ENCODE data around the gene SPATS2L.

The SPATS2L gene

GRCh38 chr2:200454927-200455801, 148.7 kb downstream of the SPATS2L start:
- no peak overlapping the region for H3K4me3 ChIP-seq (ENCODE audit: insufficient read depth, low read depth, low read length)

DNA sequence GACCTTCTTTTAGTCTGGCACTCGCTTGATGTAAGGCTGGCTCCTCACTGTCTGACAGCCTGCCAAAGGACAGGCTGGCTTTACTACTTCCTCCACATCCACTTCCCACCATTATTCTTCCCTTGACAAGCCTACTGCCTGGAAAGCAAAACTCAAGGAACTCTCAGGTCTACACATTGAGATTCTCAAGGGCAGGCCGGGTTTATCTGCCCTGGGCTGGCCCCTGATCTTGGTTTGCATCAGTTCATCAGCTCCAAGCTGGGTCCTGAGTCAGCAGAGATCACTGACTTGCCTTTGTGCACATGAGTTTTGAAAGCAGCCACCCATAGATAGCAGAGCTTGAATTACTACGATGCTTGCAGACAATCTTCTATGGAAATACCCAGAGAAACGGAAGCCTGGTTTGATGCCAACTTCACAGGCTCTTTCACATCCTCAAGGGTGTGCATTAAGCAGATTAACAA, 149.5 kb downstream of the SPATS2L start:
- Histone ChIP-seq H3K27me3 (ENCODE audit: control insufficient read depth, insufficient read depth, low read length, poor library complexity, severe bottlenecking) (no peaks in the 10 kb centered on the region), H3K4me3 (ENCODE audit: insufficient read depth, low read depth, low read length) (no peak overlapping the region), H3K27ac (ENCODE audit: insufficient read depth, low read depth, low read length, poor library complexity, severe bottlenecking) (no peak overlapping the region), H3K36me3 (ENCODE audit: control insufficient read depth, insufficient read depth, low read length) (no peaks in the 10 kb centered on the region), H3K4me1 (ENCODE audit: control insufficient read depth, insufficient read depth, low read length) (no peaks in the 10 kb centered on the region), H3K9me3 (ENCODE audit: control insufficient read depth, low read length) (no peaks in the 10 kb centered on the region)
- WGBS, 2 experiments: 92 to 97% methylated on average over 4 of the region's 4 CpGs

More at GRCh38 chr2:200454927-200455801, 148.7 kb downstream of the SPATS2L start:
- Histone ChIP-seq H3K27ac (ENCODE audit: insufficient read depth, low read depth, low read length, poor library complexity, severe bottlenecking) (no peak overlapping the region), H3K4me1 (ENCODE audit: control insufficient read depth, insufficient read depth, low read length) (no peaks in the 10 kb centered on the region), H3K9me3 (ENCODE audit: control insufficient read depth, low read length) (no peaks in the 10 kb centered on the region), H3K36me3 (ENCODE audit: control insufficient read depth, insufficient read depth, low read length) (no peaks in the 10 kb centered on the region), H3K27me3 (ENCODE audit: control insufficient read depth, insufficient read depth, low read length, poor library complexity, severe bottlenecking) (no peaks in the 10 kb centered on the region)
- 89 to 93% methylated on average over 4 of the region's 4 CpGs for WGBS, 2 experiments

- Histone ChIP-seq H3K4me1 (ENCODE audit: control insufficient read depth, insufficient read depth, low read length) (no peaks in the 10 kb centered on the region), H3K27me3 (ENCODE audit: control insufficient read depth, insufficient read depth, low read length, poor library complexity, severe bottlenecking) (no peaks in the 10 kb centered on the region), H3K9me3 (ENCODE audit: control insufficient read depth, low read length) (no peaks in the 10 kb centered on the region), H3K4me3 (ENCODE audit: insufficient read depth, low read depth, low read length) (no peak overlapping the region), H3K36me3 (ENCODE audit: control insufficient read depth, insufficient read depth, low read length) (no peaks in the 10 kb centered on the region), H3K27ac (ENCODE audit: insufficient read depth, low read depth, low read length, poor library complexity, severe bottlenecking) (no peak overlapping the region)
- WGBS, 2 experiments: 88 to 100% methylated on average over 2 of the region's 2 CpGs
Measured at GRCh38 chr2:200456567-200456966, 150.1 kb downstream of the SPATS2L start.

GRCh38 chr2:200459101-200459500, 152.6 kb downstream of the SPATS2L start:
- no peaks in the 10 kb centered on the region for H3K36me3 ChIP-seq (ENCODE audit: control insufficient read depth, insufficient read depth, low read length)

DNA sequence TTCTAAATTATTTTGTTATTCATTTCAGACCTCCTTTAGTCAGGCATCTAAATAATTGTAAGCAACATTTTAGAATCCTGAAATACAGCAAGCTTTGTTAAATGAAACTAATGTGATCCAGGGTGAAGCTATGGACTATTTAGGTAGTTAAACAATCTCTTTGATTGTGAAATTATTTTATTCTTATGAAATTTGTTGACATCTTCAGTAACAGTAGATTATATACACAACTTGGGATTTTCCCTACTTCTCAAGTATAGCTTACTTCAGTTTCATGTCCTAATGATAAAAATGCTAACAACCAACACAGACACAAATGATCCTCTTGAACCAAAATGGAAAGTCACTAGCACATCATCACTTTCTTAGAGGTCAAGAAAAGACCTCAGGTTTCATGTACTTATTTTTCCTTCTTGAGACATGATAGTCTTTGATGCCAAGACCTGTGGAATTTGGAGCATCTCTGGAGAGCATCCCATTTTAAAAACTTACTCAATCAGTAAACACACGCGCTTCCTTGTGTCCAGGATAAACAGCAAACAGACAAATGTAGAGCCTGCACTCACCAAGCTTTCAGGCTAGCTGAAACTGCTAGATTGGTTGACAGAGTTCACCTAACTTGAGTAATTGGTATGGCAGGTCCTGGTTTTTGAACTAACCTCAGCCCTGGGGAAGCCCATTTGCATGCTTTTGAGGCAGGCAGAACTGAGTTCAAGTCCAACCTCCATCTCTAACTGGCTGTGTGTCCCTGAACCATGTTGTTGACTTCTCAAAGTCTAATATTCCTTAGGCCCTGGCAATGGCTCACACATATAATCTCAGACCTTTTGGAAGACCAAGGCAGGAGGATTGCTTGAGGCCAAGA, 155.6 kb downstream of the SPATS2L start:
- no peak overlapping the region for H3K4me3 ChIP-seq (ENCODE audit: insufficient read depth, low read depth, low read length)
- H3K36me3 ChIP-seq (ENCODE audit: control insufficient read depth, insufficient read depth, low read length): no peaks in the 10 kb centered on the region
- H3K9me3 ChIP-seq (ENCODE audit: control insufficient read depth, low read length): no peaks in the 10 kb centered on the region
- H3K27me3 ChIP-seq (ENCODE audit: control insufficient read depth, insufficient read depth, low read length, poor library complexity, severe bottlenecking): no peaks in the 10 kb centered on the region
- H3K4me1 ChIP-seq (ENCODE audit: control insufficient read depth, insufficient read depth, low read length): no peaks in the 10 kb centered on the region
- H3K27ac ChIP-seq (ENCODE audit: insufficient read depth, low read depth, low read length, poor library complexity, severe bottlenecking): no peak overlapping the region
- WGBS, 2 experiments: 94 to 100% methylated on average over 2 of the region's 2 CpGs

More at GRCh38 chr2:200459101-200459500, 152.6 kb downstream of the SPATS2L start:
- no peaks in the 10 kb centered on the region for H3K9me3 ChIP-seq (ENCODE audit: control insufficient read depth, low read length)
- no peaks in the 10 kb centered on the region for H3K27me3 ChIP-seq (ENCODE audit: control insufficient read depth, insufficient read depth, low read length, poor library complexity, severe bottlenecking)
- no peak overlapping the region for H3K27ac ChIP-seq (ENCODE audit: insufficient read depth, low read depth, low read length, poor library complexity, severe bottlenecking)
- 96 to 98% methylated on average over 3 of the region's 3 CpGs for WGBS, 2 experiments
- H3K4me3 ChIP-seq (ENCODE audit: insufficient read depth, low read depth, low read length): no peak overlapping the region
- H3K4me1 ChIP-seq (ENCODE audit: control insufficient read depth, insufficient read depth, low read length): no peaks in the 10 kb centered on the region

GRCh38 chr2:200463452-200463851, 157.0 kb downstream of the SPATS2L start:
- no peaks in the 10 kb centered on the region for H3K36me3 ChIP-seq (ENCODE audit: control insufficient read depth, insufficient read depth, low read length)
- no peak overlapping the region for H3K4me3 ChIP-seq (ENCODE audit: insufficient read depth, low read depth, low read length)
- no peak overlapping the region for H3K27ac ChIP-seq (ENCODE audit: insufficient read depth, low read depth, low read length, poor library complexity, severe bottlenecking)
- no peaks in the 10 kb centered on the region for H3K9me3 ChIP-seq (ENCODE audit: control insufficient read depth, low read length)
- WGBS, 2 experiments: 79% methylated on average over 2 of the region's 2 CpGs; no CpG with 5 or more reads in 1 of the 2 experiments
- H3K27me3 ChIP-seq (ENCODE audit: control insufficient read depth, insufficient read depth, low read length, poor library complexity, severe bottlenecking): no peaks in the 10 kb centered on the region
- H3K4me1 ChIP-seq (ENCODE audit: control insufficient read depth, insufficient read depth, low read length): no peaks in the 10 kb centered on the region

- H3K27me3 ChIP-seq (ENCODE audit: control insufficient read depth, insufficient read depth, low read length, poor library complexity, severe bottlenecking): no peaks in the 10 kb centered on the region
- 94 to 95% methylated on average over 12 of the region's 12 CpGs for WGBS, 2 experiments
- no peak overlapping the region for H3K27ac ChIP-seq (ENCODE audit: insufficient read depth, low read depth, low read length, poor library complexity, severe bottlenecking)
- no peak overlapping the region for H3K4me3 ChIP-seq (ENCODE audit: insufficient read depth, low read depth, low read length)
- H3K36me3 ChIP-seq (ENCODE audit: control insufficient read depth, insufficient read depth, low read length): no peaks in the 10 kb centered on the region
- peaks cover 7% of the 10 kb centered on the region for H3K4me1 ChIP-seq (ENCODE audit: control insufficient read depth, insufficient read depth, low read length)
- H3K9me3 ChIP-seq (ENCODE audit: control insufficient read depth, low read length): no peaks in the 10 kb centered on the region
Measured at GRCh38 chr2:200466425-200467418, 160.2 kb downstream of the SPATS2L start.

DNA sequence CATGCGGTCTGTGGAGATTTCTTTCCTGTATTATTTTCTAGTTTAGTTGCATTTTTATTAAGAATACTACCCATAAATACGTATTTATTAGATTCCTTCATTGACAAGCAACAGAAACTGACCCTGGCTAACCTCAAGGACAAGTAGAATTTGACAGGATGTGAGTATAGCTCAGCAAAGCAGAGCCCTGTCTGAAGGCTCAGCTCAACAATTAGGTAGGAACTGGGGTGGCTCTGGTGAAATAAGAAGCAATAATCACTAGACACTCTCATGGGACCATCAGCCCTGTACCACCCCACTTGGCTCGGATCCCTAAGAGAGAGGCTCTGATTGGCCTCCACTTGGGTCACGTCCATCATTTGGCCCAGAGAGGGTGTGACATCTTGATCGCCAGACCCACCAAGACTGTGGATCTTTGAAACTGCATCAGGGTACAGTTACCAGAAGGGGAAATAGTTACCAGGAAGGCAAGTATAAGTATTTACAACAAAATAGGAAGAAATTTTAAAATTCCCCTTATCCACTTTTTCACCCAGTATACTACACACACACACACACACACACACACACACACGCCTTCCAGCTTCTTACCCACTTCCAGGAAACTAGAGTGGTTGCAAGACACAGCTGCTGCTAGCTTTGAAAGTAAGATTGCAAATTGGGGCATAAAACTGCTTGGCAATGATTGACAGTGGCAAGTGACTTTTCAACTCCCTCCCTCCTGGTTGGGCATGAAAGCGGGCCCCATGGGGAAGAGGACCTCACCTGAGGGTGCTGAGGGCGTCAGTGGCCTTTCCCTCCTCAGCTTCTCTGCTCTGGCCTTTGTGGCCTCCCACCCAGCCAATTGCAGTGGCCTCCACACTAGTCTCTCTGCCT, 161.6 kb downstream of the SPATS2L start:
- peaks cover 7% of the 10 kb centered on the region for H3K4me1 ChIP-seq (ENCODE audit: control insufficient read depth, insufficient read depth, low read length)
- no peak overlapping the region for H3K4me3 ChIP-seq (ENCODE audit: insufficient read depth, low read depth, low read length)
- 81 to 85% methylated on average over 7 of the region's 8 CpGs for WGBS, 2 experiments
- H3K27me3 ChIP-seq (ENCODE audit: control insufficient read depth, insufficient read depth, low read length, poor library complexity, severe bottlenecking): no peaks in the 10 kb centered on the region
- no peaks in the 10 kb centered on the region for H3K36me3 ChIP-seq (ENCODE audit: control insufficient read depth, insufficient read depth, low read length)
- H3K27ac ChIP-seq (ENCODE audit: insufficient read depth, low read depth, low read length, poor library complexity, severe bottlenecking): no peak overlapping the region
- H3K9me3 ChIP-seq (ENCODE audit: control insufficient read depth, low read length): no peaks in the 10 kb centered on the region

All from ectodermal cell (in vitro differentiated cells).